ENCODE data around the gene PLPPR5. TPM values are rescaled to one million over a fixed set of nuclear protein-coding genes. Genes with fewer than 3 reads are reported as not detected.

The PLPPR5 gene
- total and polyA plus RNA-seq, 5 donors from 2014 or later: not detected

- Histone ChIP-seq H3K9me3 (ENCODE audit: control insufficient read depth in 2 of 2, low read length in 2 of 2) (no peaks in the 10 kb centered on the region), H3K4me3 (ENCODE audit: low read depth, low read length) (no peak overlapping the region), H3K36me3 (ENCODE audit: control insufficient read depth, insufficient read depth, low read length) (no peaks in the 10 kb centered on the region), H3K4me1 (ENCODE audit: control insufficient read depth, insufficient read depth, low read length, poor library complexity, severe bottlenecking) (peaks cover 8% of the 10 kb centered on the region), H3K27ac (ENCODE audit: insufficient read depth, low read length, poor library complexity, severe bottlenecking) (no peak overlapping the region), H3K27me3 (ENCODE audit: control insufficient read depth, insufficient read depth, low read length) (peaks cover 24% of the 10 kb centered on the region)
- no peaks in the 10 kb centered on the region for H3K36me3 Mint-ChIP-seq
- H3K27me3 Mint-ChIP-seq: peaks cover 43% of the 10 kb centered on the region
- H3K4me3 Mint-ChIP-seq: no peak overlapping the region
- H3K4me1 Mint-ChIP-seq: peaks cover 0 to 10% (median under 1%) of the 10 kb centered on the region in 4 donors
- DNase-seq (no peak), ATAC-seq (ENCODE audit: low read depth in 2 of 2) (no peak)
- H3K27ac Mint-ChIP-seq: no peak overlapping the region
- peaks cover 0 to 6% (median 0%) of the 10 kb centered on the region in 7 donors for H3K9me3 Mint-ChIP-seq
These were observed 2.7 kb upstream of the PLPPR5 start for GRCh38 chr1:99007366-99007765.

DNA sequence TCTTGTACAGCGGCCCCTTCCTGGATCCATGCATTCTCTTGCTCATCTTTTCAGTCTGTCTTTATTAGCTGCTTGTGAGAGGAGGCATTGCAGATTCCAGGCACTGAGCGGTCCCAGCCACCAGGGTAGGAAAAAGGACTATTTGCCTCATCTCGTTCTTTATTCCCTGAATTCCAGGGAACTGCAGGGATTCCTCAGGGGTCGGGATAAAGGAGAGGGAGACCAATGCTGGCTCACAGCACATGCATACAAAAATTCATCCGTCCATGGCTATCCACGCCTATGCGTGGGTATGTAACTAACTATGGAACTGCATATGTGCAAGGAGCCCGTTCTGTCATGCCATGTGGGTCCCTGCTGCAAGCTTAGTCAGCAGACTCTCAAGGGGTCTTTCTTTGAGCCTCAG lies 879 bp upstream of the PLPPR5 start:
- no peaks in the 10 kb centered on the region for H3K36me3 ChIP-seq (ENCODE audit: control insufficient read depth, insufficient read depth, low read length)
- Mint-ChIP-seq H3K27ac (no peak overlapping the region), H3K36me3 (no peaks in the 10 kb centered on the region), H3K9me3 (peaks cover 0 to 6% (median 0%) of the 10 kb centered on the region in 7 donors), H3K27me3 (peaks cover 51% of the 10 kb centered on the region), H3K4me3 (peak overlapping the region in 3 of 4 donors; percentile 38 to 59 (median 42)), H3K4me1 (peaks cover 0 to 10% (median under 1%) of the 10 kb centered on the region in 4 donors)
- peaks cover 8% of the 10 kb centered on the region for H3K4me1 ChIP-seq (ENCODE audit: control insufficient read depth, insufficient read depth, low read length, poor library complexity, severe bottlenecking)
- H3K9me3 ChIP-seq (ENCODE audit: control insufficient read depth in 2 of 2, low read length in 2 of 2): no peaks in the 10 kb centered on the region
- peaks cover 26% of the 10 kb centered on the region for H3K27me3 ChIP-seq (ENCODE audit: control insufficient read depth, insufficient read depth, low read length)
- H3K27ac ChIP-seq (ENCODE audit: insufficient read depth, low read length, poor library complexity, severe bottlenecking): no peak overlapping the region
- no peak for DNase-seq
- no peak overlapping the region for H3K4me3 ChIP-seq (ENCODE audit: low read depth, low read length)
- ATAC-seq (ENCODE audit: low read depth in 2 of 2): no peak

DNA sequence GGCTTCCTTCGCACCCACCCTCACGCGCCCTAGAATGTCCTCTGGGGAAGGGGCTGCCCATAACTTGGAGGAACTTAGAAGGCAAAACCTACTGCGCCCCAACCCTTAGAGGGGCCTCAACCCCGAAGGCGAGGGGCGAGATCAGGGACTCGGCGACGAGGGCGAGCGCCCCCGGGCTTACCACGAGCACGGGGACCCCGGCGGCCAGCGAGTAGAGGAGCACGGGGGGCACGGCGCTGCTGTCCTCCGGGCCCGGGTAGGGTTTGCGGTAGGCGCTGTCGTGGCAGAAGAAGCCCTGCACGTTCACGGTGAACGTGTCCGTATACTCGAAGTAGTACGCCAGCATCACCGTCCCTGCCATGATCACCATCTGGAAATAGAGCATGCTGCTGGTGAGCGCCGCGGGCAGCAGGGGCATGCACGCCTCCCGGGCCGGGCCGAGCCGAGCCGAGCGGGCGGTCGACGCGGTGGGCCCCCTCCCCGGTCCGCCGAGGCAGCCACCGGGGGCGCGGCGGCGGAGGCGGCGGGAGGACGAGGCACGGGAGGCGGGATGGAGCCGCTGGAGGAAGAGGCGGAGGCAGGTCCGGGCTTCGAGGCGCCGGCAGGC lies 304 bp downstream of the PLPPR5 start:
- Histone ChIP-seq H3K27ac (ENCODE audit: insufficient read depth, low read length, poor library complexity, severe bottlenecking) (no peak overlapping the region), H3K9me3 (ENCODE audit: control insufficient read depth in 2 of 2, low read length in 2 of 2) (no peaks in the 10 kb centered on the region), H3K27me3 (ENCODE audit: control insufficient read depth, insufficient read depth, low read length) (peaks cover 29% of the 10 kb centered on the region), H3K4me1 (ENCODE audit: control insufficient read depth, insufficient read depth, low read length, poor library complexity, severe bottlenecking) (peaks cover 8% of the 10 kb centered on the region), H3K4me3 (ENCODE audit: low read depth, low read length) (no peak overlapping the region), H3K36me3 (ENCODE audit: control insufficient read depth, insufficient read depth, low read length) (no peaks in the 10 kb centered on the region)
- H3K4me1 Mint-ChIP-seq: peaks cover 0 to 10% (median under 1%) of the 10 kb centered on the region in 4 donors
- H3K27me3 Mint-ChIP-seq: peaks cover 56% of the 10 kb centered on the region
- peak overlapping the region in 3 of 4 donors; percentile 67 to 80 (median 70) for H3K4me3 Mint-ChIP-seq
- ATAC-seq (ENCODE audit: low read depth in 2 of 2) (peak in 1 of 2 donors; percentile 53), DNase-seq (peak in 2 of 3 donors; percentile 19)
- no peak overlapping the region for H3K27ac Mint-ChIP-seq
- no peaks in the 10 kb centered on the region for H3K36me3 Mint-ChIP-seq
- H3K9me3 Mint-ChIP-seq: peaks cover 0 to 6% (median 0%) of the 10 kb centered on the region in 7 donors

- Mint-ChIP-seq H3K9me3 (peaks cover 0 to 6% (median 0%) of the 10 kb centered on the region in 7 donors), H3K4me3 (peak overlapping the region in 3 of 4 donors; percentile 7 to 80 (median 67)), H3K27me3 (peaks cover 58% of the 10 kb centered on the region), H3K36me3 (no peaks in the 10 kb centered on the region), H3K4me1 (peaks cover 0 to 10% (median under 1%) of the 10 kb centered on the region in 4 donors), H3K27ac (no peak overlapping the region)
- Histone ChIP-seq H3K36me3 (ENCODE audit: control insufficient read depth, insufficient read depth, low read length) (no peaks in the 10 kb centered on the region), H3K9me3 (ENCODE audit: control insufficient read depth in 2 of 2, low read length in 2 of 2) (no peaks in the 10 kb centered on the region), H3K4me3 (ENCODE audit: low read depth, low read length) (no peak overlapping the region), H3K27me3 (ENCODE audit: control insufficient read depth, insufficient read depth, low read length) (peaks cover 31% of the 10 kb centered on the region), H3K27ac (ENCODE audit: insufficient read depth, low read length, poor library complexity, severe bottlenecking) (no peak overlapping the region), H3K4me1 (ENCODE audit: control insufficient read depth, insufficient read depth, low read length, poor library complexity, severe bottlenecking) (peaks cover 8% of the 10 kb centered on the region)
- DNase-seq (no peak), ATAC-seq (ENCODE audit: low read depth in 2 of 2) (no peak)
These were observed 944 bp downstream of the PLPPR5 start for GRCh38 chr1:99003581-99004253.

- no peak overlapping the region for H3K27ac Mint-ChIP-seq
- H3K9me3 Mint-ChIP-seq: peaks cover 0 to 2% (median 0%) of the 10 kb centered on the region in 7 donors
- Histone ChIP-seq H3K27ac (ENCODE audit: insufficient read depth, low read length, poor library complexity, severe bottlenecking) (no peak overlapping the region), H3K4me1 (ENCODE audit: control insufficient read depth, insufficient read depth, low read length, poor library complexity, severe bottlenecking) (no peaks in the 10 kb centered on the region), H3K4me3 (ENCODE audit: low read depth, low read length) (no peak overlapping the region), H3K36me3 (ENCODE audit: control insufficient read depth, insufficient read depth, low read length) (no peaks in the 10 kb centered on the region), H3K27me3 (ENCODE audit: control insufficient read depth, insufficient read depth, low read length) (no peaks in the 10 kb centered on the region), H3K9me3 (ENCODE audit: control insufficient read depth in 2 of 2, low read length in 2 of 2) (no peaks in the 10 kb centered on the region)
- DNase-seq: no peak
- ATAC-seq (ENCODE audit: low read depth in 2 of 2): no peak
- no peaks in the 10 kb centered on the region for H3K27me3 Mint-ChIP-seq
- H3K4me1 Mint-ChIP-seq: peaks cover 0 to 10% (median 5%) of the 10 kb centered on the region in 4 donors
- no peak overlapping the region for H3K4me3 Mint-ChIP-seq
- no peaks in the 10 kb centered on the region for H3K36me3 Mint-ChIP-seq
These were observed 11.8 kb downstream of the PLPPR5 start for GRCh38 chr1:98992844-98993243.

GRCh38 chr1:98991127-98992012 lies 13.3 kb downstream of the PLPPR5 start:
- Mint-ChIP-seq H3K27me3 (no peaks in the 10 kb centered on the region), H3K9me3 (peaks cover 0 to 2% (median 0%) of the 10 kb centered on the region in 7 donors), H3K4me1 (peaks cover 0 to 10% (median 5%) of the 10 kb centered on the region in 4 donors), H3K36me3 (no peaks in the 10 kb centered on the region), H3K4me3 (no peak overlapping the region), H3K27ac (peak overlapping the region in 2 of 3 donors; percentile 33)
- Histone ChIP-seq H3K36me3 (ENCODE audit: control insufficient read depth, insufficient read depth, low read length) (no peaks in the 10 kb centered on the region), H3K9me3 (ENCODE audit: control insufficient read depth in 2 of 2, low read length in 2 of 2) (no peaks in the 10 kb centered on the region), H3K4me1 (ENCODE audit: control insufficient read depth, insufficient read depth, low read length, poor library complexity, severe bottlenecking) (no peaks in the 10 kb centered on the region), H3K27me3 (ENCODE audit: control insufficient read depth, insufficient read depth, low read length) (no peaks in the 10 kb centered on the region), H3K27ac (ENCODE audit: insufficient read depth, low read length, poor library complexity, severe bottlenecking) (no peak overlapping the region), H3K4me3 (ENCODE audit: low read depth, low read length) (no peak overlapping the region)
- ATAC-seq (ENCODE audit: low read depth in 2 of 2) (peak; percentile 28 to 65), DNase-seq (peak in 1 of 3 donors; percentile 47)

DNA sequence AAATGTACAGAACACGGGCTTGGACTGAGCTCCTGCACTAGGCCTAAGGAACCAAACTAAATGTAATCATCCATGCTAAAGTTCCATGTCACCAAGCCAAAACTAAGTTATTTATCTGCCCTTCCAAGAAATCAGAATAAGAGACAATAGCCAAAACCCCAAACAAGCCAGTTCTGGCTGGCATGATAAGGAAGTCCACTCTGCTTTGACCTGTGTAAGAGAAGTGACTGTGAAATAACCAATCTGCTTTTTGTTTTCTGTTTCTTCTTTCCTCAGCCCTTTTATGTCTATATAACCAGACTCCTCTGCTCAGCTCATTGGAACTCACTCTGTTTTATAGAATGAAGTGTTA lies 15.1 kb downstream of the PLPPR5 start:
- Histone ChIP-seq H3K9me3 (ENCODE audit: control insufficient read depth in 2 of 2, low read length in 2 of 2) (no peaks in the 10 kb centered on the region), H3K27ac (ENCODE audit: insufficient read depth, low read length, poor library complexity, severe bottlenecking) (no peak overlapping the region), H3K27me3 (ENCODE audit: control insufficient read depth, insufficient read depth, low read length) (no peaks in the 10 kb centered on the region), H3K4me3 (ENCODE audit: low read depth, low read length) (no peak overlapping the region), H3K36me3 (ENCODE audit: control insufficient read depth, insufficient read depth, low read length) (no peaks in the 10 kb centered on the region), H3K4me1 (ENCODE audit: control insufficient read depth, insufficient read depth, low read length, poor library complexity, severe bottlenecking) (no peaks in the 10 kb centered on the region)
- Mint-ChIP-seq H3K27me3 (no peaks in the 10 kb centered on the region), H3K4me1 (peaks cover 0 to 10% (median 5%) of the 10 kb centered on the region in 4 donors), H3K36me3 (no peaks in the 10 kb centered on the region), H3K9me3 (peaks cover 0 to 2% (median 0%) of the 10 kb centered on the region in 7 donors), H3K4me3 (no peak overlapping the region), H3K27ac (no peak overlapping the region)
- DNase-seq: no peak
- no peak for ATAC-seq (ENCODE audit: low read depth in 2 of 2)
